ENCODE results near the gene DGCR2.

Gene DGCR2

DNA sequence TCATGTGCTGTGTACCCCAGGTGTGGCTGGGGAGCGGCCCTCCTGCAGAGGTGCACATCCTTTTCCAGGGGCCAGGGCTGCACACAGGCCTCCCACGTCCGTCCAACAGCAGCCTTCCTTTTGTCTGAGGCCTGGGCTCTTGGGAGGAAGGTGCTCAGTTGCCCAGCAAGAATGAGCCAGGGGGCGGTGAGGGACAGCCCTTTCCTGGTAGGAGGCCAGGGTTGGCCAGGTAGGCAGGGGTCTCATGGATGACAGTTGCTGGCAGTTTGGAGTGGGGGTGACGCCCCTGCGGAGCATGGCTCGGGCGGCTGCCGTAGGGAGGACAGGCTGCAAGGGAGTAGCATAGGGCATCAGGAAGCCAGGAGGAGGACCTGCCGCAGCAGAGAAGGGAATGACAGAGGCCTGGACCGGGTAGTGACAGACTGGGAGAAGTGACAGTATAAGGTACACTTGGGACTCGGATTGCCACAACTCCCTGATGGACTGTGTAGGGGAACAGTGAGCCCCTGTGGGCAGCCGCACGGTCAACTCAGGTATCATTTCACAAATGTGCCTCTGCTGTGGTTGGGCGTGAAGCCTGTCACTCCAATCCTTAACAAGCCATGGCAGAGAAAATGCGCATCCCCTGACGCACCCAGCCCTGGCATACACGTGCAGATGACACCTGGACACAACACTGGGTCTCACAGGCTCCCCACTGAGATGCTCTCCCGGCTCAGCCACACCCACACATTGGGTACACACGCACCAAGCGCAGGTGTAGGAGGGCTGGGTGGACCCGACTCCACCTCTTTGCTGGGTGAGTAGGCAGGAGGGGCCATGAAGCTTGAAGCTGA, 79.7 kb downstream of the DGCR2 start:
- H3K9me3 ChIP-seq (ENCODE audit: control insufficient read depth in 2 of 2, low read length in 2 of 2): no peaks in the 10 kb centered on the region
- H3K27ac ChIP-seq (ENCODE audit: low read depth in 2 of 2, low read length in 2 of 2): no peak overlapping the region
- H3K9ac ChIP-seq (ENCODE audit: low read depth in 1 of 2, low read length in 2 of 2): no peak overlapping the region
- H3K4me1 ChIP-seq (ENCODE audit: control insufficient read depth in 2 of 2, insufficient read depth in 2 of 2, low read length in 2 of 2): no peaks in the 10 kb centered on the region
- peaks cover 82 to 90% of the 10 kb centered on the region in 2 donors for H3K36me3 ChIP-seq (ENCODE audit: control insufficient read depth in 2 of 2, insufficient read depth in 2 of 2, low read length in 2 of 2)
- H3K27me3 ChIP-seq (ENCODE audit: control insufficient read depth in 2 of 2, insufficient read depth in 2 of 2, low read length in 2 of 2): no peaks in the 10 kb centered on the region
- no peak overlapping the region for H3K4me3 ChIP-seq (ENCODE audit: low read length in 2 of 2)

DNA sequence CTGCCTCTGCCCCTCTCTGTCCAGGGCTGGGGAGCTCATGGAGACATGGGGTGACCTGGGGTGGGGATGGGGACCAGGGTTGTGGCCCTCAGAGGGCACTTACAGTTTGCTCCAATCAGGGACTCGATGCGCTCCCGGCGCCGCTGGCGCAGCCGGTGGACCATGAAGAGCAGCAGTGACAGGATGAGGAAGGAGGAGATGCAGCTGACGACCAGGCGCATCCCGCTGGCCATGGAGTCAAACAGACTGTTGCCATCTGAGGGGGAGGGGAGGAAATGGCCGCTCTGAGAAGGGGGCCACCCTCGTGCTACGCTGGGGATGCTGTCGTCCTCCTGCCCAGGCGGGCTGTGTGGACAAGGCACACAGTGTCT, 80.5 kb downstream of the DGCR2 start:
- no peaks in the 10 kb centered on the region for H3K4me1 ChIP-seq (ENCODE audit: control insufficient read depth in 2 of 2, insufficient read depth in 2 of 2, low read length in 2 of 2)
- no peaks in the 10 kb centered on the region for H3K27me3 ChIP-seq (ENCODE audit: control insufficient read depth in 2 of 2, insufficient read depth in 2 of 2, low read length in 2 of 2)
- no peak overlapping the region for H3K27ac ChIP-seq (ENCODE audit: low read depth in 2 of 2, low read length in 2 of 2)
- no peak overlapping the region for H3K9ac ChIP-seq (ENCODE audit: low read depth in 1 of 2, low read length in 2 of 2)
- peaks cover 75 to 89% of the 10 kb centered on the region in 2 donors for H3K36me3 ChIP-seq (ENCODE audit: control insufficient read depth in 2 of 2, insufficient read depth in 2 of 2, low read length in 2 of 2)
- H3K4me3 ChIP-seq (ENCODE audit: low read length in 2 of 2): no peak overlapping the region
- no peaks in the 10 kb centered on the region for H3K9me3 ChIP-seq (ENCODE audit: control insufficient read depth in 2 of 2, low read length in 2 of 2)

- Histone ChIP-seq H3K36me3 (ENCODE audit: control insufficient read depth in 2 of 2, insufficient read depth in 2 of 2, low read length in 2 of 2) (peaks cover 70 to 84% of the 10 kb centered on the region in 2 donors), H3K27ac (ENCODE audit: low read depth in 2 of 2, low read length in 2 of 2) (no peak overlapping the region), H3K4me3 (ENCODE audit: low read length in 2 of 2) (no peak overlapping the region), H3K9me3 (ENCODE audit: control insufficient read depth in 2 of 2, low read length in 2 of 2) (no peaks in the 10 kb centered on the region), H3K9ac (ENCODE audit: low read depth in 1 of 2, low read length in 2 of 2) (no peak overlapping the region), H3K4me1 (ENCODE audit: control insufficient read depth in 2 of 2, insufficient read depth in 2 of 2, low read length in 2 of 2) (no peaks in the 10 kb centered on the region), H3K27me3 (ENCODE audit: control insufficient read depth in 2 of 2, insufficient read depth in 2 of 2, low read length in 2 of 2) (no peaks in the 10 kb centered on the region)
Observed at GRCh38 chr22:19040888-19041703, 81.1 kb downstream of the DGCR2 start.

DNA sequence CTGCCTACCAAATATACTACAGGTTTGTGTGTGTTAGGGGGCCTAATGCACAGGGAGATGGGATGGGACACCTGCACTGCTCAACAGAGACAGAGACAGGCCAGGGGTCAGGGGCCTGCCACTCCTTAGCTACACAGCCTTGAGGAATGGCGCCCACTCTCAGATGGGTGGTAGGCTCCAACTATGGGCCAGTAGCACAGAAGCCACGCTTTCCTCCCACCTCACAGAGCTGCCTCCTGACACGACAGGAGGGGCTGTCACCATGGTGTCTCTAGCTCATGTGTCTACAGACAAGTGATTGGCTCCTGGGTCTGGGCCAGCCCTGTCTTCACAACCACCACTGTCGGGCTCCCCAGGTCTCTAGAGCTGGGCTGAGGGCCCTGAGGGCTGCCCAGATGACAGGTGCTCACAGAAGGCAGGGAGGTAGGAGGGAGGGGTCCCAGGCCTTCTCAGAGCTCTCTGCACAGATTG, 81.8 kb downstream of the DGCR2 start:
- H3K27ac ChIP-seq (ENCODE audit: low read depth in 2 of 2, low read length in 2 of 2): no peak overlapping the region
- no peaks in the 10 kb centered on the region for H3K27me3 ChIP-seq (ENCODE audit: control insufficient read depth in 2 of 2, insufficient read depth in 2 of 2, low read length in 2 of 2)
- H3K9ac ChIP-seq (ENCODE audit: low read depth in 1 of 2, low read length in 2 of 2): no peak overlapping the region
- peaks cover 70 to 79% of the 10 kb centered on the region in 2 donors for H3K36me3 ChIP-seq (ENCODE audit: control insufficient read depth in 2 of 2, insufficient read depth in 2 of 2, low read length in 2 of 2)
- no peak overlapping the region for H3K4me3 ChIP-seq (ENCODE audit: low read length in 2 of 2)
- H3K9me3 ChIP-seq (ENCODE audit: control insufficient read depth in 2 of 2, low read length in 2 of 2): no peaks in the 10 kb centered on the region
- no peaks in the 10 kb centered on the region for H3K4me1 ChIP-seq (ENCODE audit: control insufficient read depth in 2 of 2, insufficient read depth in 2 of 2, low read length in 2 of 2)

DNA sequence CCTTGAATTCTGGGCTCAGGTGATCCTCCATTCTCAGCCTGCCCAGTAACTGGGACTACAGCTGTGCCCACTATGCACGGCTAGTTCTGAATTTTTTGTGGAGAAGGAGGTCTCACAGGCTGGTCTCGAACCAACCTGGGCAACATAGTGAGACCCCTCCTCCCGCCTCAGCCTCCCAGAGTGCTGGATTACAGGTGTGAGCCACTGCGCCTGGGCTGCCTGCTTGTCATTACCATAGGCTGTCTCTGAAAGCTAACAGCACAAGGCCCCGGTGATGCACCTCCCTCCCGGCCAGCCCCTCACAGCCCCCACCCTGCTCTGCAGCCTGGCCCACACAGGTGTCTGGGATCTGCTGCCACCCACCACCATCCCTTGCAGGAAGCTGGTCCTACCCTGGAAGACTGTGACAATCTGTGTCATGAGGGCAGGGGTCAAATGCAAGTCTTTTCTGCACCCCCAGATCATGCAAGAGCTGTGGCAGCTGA, 82.4 kb downstream of the DGCR2 start:
- H3K27ac ChIP-seq (ENCODE audit: low read depth in 2 of 2, low read length in 2 of 2): no peak overlapping the region
- H3K4me3 ChIP-seq (ENCODE audit: low read length in 2 of 2): no peak overlapping the region
- no peaks in the 10 kb centered on the region for H3K4me1 ChIP-seq (ENCODE audit: control insufficient read depth in 2 of 2, insufficient read depth in 2 of 2, low read length in 2 of 2)
- H3K27me3 ChIP-seq (ENCODE audit: control insufficient read depth in 2 of 2, insufficient read depth in 2 of 2, low read length in 2 of 2): no peaks in the 10 kb centered on the region
- no peak overlapping the region for H3K9ac ChIP-seq (ENCODE audit: low read depth in 1 of 2, low read length in 2 of 2)
- peaks cover 64 to 73% of the 10 kb centered on the region in 2 donors for H3K36me3 ChIP-seq (ENCODE audit: control insufficient read depth in 2 of 2, insufficient read depth in 2 of 2, low read length in 2 of 2)
- H3K9me3 ChIP-seq (ENCODE audit: control insufficient read depth in 2 of 2, low read length in 2 of 2): no peaks in the 10 kb centered on the region

DNA sequence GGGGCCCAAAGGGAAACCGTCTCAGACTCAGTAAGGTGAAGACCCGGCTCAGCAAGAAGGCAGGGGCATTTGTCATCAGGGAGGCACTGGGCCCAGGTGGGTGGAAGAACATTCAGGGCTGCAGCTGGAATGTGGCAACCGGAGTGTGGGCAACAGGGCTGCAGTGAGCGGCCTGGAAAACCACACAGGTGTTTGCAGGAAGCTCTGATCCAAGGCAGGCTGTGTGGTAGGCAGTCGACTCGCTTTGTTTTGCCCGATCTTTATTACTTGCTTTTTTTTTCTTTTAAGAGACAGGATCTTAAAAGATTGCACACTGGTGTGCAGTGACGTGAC, 82.8 kb downstream of the DGCR2 start:
- Histone ChIP-seq H3K27me3 (ENCODE audit: control insufficient read depth in 2 of 2, insufficient read depth in 2 of 2, low read length in 2 of 2) (no peaks in the 10 kb centered on the region), H3K4me3 (ENCODE audit: low read length in 2 of 2) (no peak overlapping the region), H3K36me3 (ENCODE audit: control insufficient read depth in 2 of 2, insufficient read depth in 2 of 2, low read length in 2 of 2) (peaks cover 61 to 71% of the 10 kb centered on the region in 2 donors), H3K4me1 (ENCODE audit: control insufficient read depth in 2 of 2, insufficient read depth in 2 of 2, low read length in 2 of 2) (no peaks in the 10 kb centered on the region), H3K9ac (ENCODE audit: low read depth in 1 of 2, low read length in 2 of 2) (no peak overlapping the region), H3K9me3 (ENCODE audit: control insufficient read depth in 2 of 2, low read length in 2 of 2) (no peaks in the 10 kb centered on the region), H3K27ac (ENCODE audit: low read depth in 2 of 2, low read length in 2 of 2) (no peak overlapping the region)

GRCh38 chr22:19038728-19039447, 83.3 kb downstream of the DGCR2 start:
- H3K27ac ChIP-seq (ENCODE audit: low read depth in 2 of 2, low read length in 2 of 2): no peak overlapping the region
- H3K9ac ChIP-seq (ENCODE audit: low read depth in 1 of 2, low read length in 2 of 2): no peak overlapping the region
- H3K4me1 ChIP-seq (ENCODE audit: control insufficient read depth in 2 of 2, insufficient read depth in 2 of 2, low read length in 2 of 2): no peaks in the 10 kb centered on the region
- H3K9me3 ChIP-seq (ENCODE audit: control insufficient read depth in 2 of 2, low read length in 2 of 2): no peaks in the 10 kb centered on the region
- H3K27me3 ChIP-seq (ENCODE audit: control insufficient read depth in 2 of 2, insufficient read depth in 2 of 2, low read length in 2 of 2): no peaks in the 10 kb centered on the region
- H3K36me3 ChIP-seq (ENCODE audit: control insufficient read depth in 2 of 2, insufficient read depth in 2 of 2, low read length in 2 of 2): peaks cover 58 to 65% of the 10 kb centered on the region in 2 donors
- no peak overlapping the region for H3K4me3 ChIP-seq (ENCODE audit: low read length in 2 of 2)

GRCh38 chr22:19038164-19038546, 84.1 kb downstream of the DGCR2 start:
- H3K27me3 ChIP-seq (ENCODE audit: control insufficient read depth in 2 of 2, insufficient read depth in 2 of 2, low read length in 2 of 2): no peaks in the 10 kb centered on the region
- H3K27ac ChIP-seq (ENCODE audit: low read depth in 2 of 2, low read length in 2 of 2): no peak overlapping the region
- peaks cover 52 to 58% of the 10 kb centered on the region in 2 donors for H3K36me3 ChIP-seq (ENCODE audit: control insufficient read depth in 2 of 2, insufficient read depth in 2 of 2, low read length in 2 of 2)
- no peak overlapping the region for H3K9ac ChIP-seq (ENCODE audit: low read depth in 1 of 2, low read length in 2 of 2)
- no peaks in the 10 kb centered on the region for H3K4me1 ChIP-seq (ENCODE audit: control insufficient read depth in 2 of 2, insufficient read depth in 2 of 2, low read length in 2 of 2)
- H3K9me3 ChIP-seq (ENCODE audit: control insufficient read depth in 2 of 2, low read length in 2 of 2): no peaks in the 10 kb centered on the region
- H3K4me3 ChIP-seq (ENCODE audit: low read length in 2 of 2): no peak overlapping the region

DNA sequence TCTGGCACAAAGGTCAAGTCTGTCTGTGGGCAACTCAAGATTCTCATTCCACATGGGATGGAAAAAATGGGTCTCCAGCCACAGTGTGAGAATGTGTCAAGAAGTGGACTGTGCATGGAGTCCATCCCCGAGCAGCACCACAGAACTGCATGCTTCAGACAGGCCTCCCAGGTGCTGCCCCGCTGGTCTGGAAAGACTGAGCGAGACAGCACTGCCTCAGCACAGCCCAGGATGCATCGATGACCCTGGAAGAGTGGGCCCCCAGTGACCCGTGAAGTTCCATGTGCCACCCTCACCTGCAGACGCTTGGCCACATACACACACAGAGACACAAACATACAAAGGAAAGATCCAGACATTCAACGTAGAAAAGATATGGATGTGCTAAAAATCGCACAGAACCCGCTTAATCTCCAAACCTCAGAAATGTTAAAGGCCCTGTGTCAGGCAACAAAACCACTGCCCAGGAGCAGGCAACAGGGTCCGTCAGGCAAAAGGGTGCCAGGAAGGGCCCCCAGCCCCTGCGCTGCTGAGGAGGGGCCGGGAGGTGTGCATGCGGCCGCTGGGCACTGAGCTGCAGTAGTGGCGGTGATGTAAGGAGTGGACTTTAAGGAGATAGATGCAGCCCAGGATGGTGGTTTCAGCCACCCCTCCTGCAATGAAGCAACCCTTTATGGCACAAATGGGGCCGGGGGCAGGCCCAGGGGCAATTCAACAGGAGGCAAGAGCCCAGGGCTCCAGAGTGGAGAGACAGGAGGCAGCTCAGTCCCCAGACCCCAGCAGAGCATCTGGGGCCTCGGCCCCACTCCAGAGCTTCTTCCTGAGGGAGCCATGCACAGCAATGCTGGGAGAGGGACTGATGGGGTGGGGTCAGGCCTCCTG, 84.7 kb downstream of the DGCR2 start:
- Histone ChIP-seq H3K4me1 (ENCODE audit: control insufficient read depth in 2 of 2, insufficient read depth in 2 of 2, low read length in 2 of 2) (no peaks in the 10 kb centered on the region), H3K9me3 (ENCODE audit: control insufficient read depth in 2 of 2, low read length in 2 of 2) (no peaks in the 10 kb centered on the region), H3K9ac (ENCODE audit: low read depth in 1 of 2, low read length in 2 of 2) (no peak overlapping the region), H3K36me3 (ENCODE audit: control insufficient read depth in 2 of 2, insufficient read depth in 2 of 2, low read length in 2 of 2) (peaks cover 46 to 52% of the 10 kb centered on the region in 2 donors), H3K27ac (ENCODE audit: low read depth in 2 of 2, low read length in 2 of 2) (no peak overlapping the region), H3K4me3 (ENCODE audit: low read length in 2 of 2) (no peak overlapping the region), H3K27me3 (ENCODE audit: control insufficient read depth in 2 of 2, insufficient read depth in 2 of 2, low read length in 2 of 2) (no peaks in the 10 kb centered on the region)

All from mucosa of rectum (tissue), 2 donors.